HEK293 (cell line): ENCODE data around the gene PRDM11.
A peak's percentile ranks its signal among the peaks of the same experiment; 100 is the strongest.

Experiments
- CTCF ChIA-PET: fragments of 350-600 bp; formaldehyde crosslinking; extraction: SDS; loops from one replicate; lab custom pipeline; 2021; ENCODE audit warnings: antibody characterized with exemption; lab: Yijun Ruan, JAX
- POLR2A ChIA-PET: fragments of 300-600 bp; formaldehyde crosslinking; extraction: SDS; loops from one replicate; lab custom pipeline; 2020; ENCODE audit warnings: antibody characterized with exemption, inconsistent platforms; lab: Yijun Ruan, JAX
- H3K27ac ChIP-seq: fragments of 200-500 bp; sonication (Bioruptor generic); 2 replicates; pipeline ENCODE4 v1.5.1; 2014; ENCODE audit warnings: low read depth, low read length, control low read depth, inconsistent platforms; ENCODE audit errors: extremely low read depth
- H3K36me3 ChIP-seq, 2 experiments: fragments of 200-500 bp in 1 of 2; sonication (Bioruptor generic) in 1 of 2; 1 replicate in 1 of 2; 2 replicates in 1 of 2; pipeline ENCODE4 v1.5.1; 2014 to 2017; ENCODE audit warnings: inconsistent platforms in 2 of 2, low read length in 2 of 2; ENCODE audit not compliant: control insufficient read depth in 2 of 2, insufficient read depth in 1 of 2
- H3K4me1 ChIP-seq: fragments of 200-500 bp; sonication (Bioruptor generic); 2 replicates; pipeline ENCODE4 v1.5.1; 2014; ENCODE audit warnings: mild to moderate bottlenecking, low read length, inconsistent platforms; ENCODE audit not compliant: control insufficient read depth, insufficient read depth
- H3K4me3 ChIP-seq: 2 replicates; pipeline ENCODE4 v1.5.1; 2011; ENCODE audit warnings: low read depth, mild to moderate bottlenecking, control low read depth, low read length, moderate library complexity
- H3K9me3 ChIP-seq: fragments of 200-500 bp; sonication (Bioruptor generic); 2 replicates; pipeline ENCODE4 v1.5.1; 2014; ENCODE audit warnings: low read depth, low read length, inconsistent platforms; ENCODE audit not compliant: control insufficient read depth, insufficient read depth
- SETDB1 ChIP-seq: IDR thresholded peaks from one replicate; pipeline ENCODE4 v1.6.1; 2017; ENCODE audit warnings: mild to moderate bottlenecking, low read length, moderate library complexity, mixed read lengths; ENCODE audit not compliant: insufficient read length
- ZBTB21 ChIP-seq: fragments of 450-650 bp; formaldehyde crosslinking; IDR thresholded peaks from 2 replicates; pipeline ENCODE4 v1.5.1; 2017; ENCODE audit warnings: missing biosample characterization, missing genetic modification characterization
- ZNF175 ChIP-seq: fragments of 450-650 bp; formaldehyde crosslinking; IDR thresholded peaks from 2 replicates; pipeline ENCODE4 v1.5.1; 2016; ENCODE audit warnings: missing biosample characterization, missing genetic modification characterization
- ZNF274 ChIP-seq, 2 experiments: fragments of 200-500 bp in 1 of 2; fragments of 450-650 bp in 1 of 2; sonication (Bioruptor generic) in 1 of 2; formaldehyde crosslinking in 1 of 2; IDR thresholded peaks; 2 replicates each; pipeline versions ENCODE4 v1.5.1 to v1.6.1; 2014 to 2016; ENCODE audit warnings: borderline replicate concordance in 1 of 2, inconsistent platforms in 1 of 2, low read length in 1 of 2, missing biosample characterization in 1 of 2, missing genetic modification characterization in 1 of 2
- ZNF48 ChIP-seq: fragments of 450-650 bp; formaldehyde crosslinking; IDR thresholded peaks from 2 replicates; pipeline ENCODE4 v1.5.1; 2016; ENCODE audit warnings: missing biosample characterization, missing genetic modification characterization
- ZNF548 ChIP-seq: fragments of 450-650 bp; formaldehyde crosslinking; IDR thresholded peaks from 2 replicates; pipeline ENCODE4 v1.5.1; 2016; ENCODE audit warnings: missing biosample characterization, missing genetic modification characterization
- ZNF600 ChIP-seq: fragments of 450-650 bp; formaldehyde crosslinking; IDR thresholded peaks from 2 replicates; pipeline ENCODE4 v1.5.1; 2016; ENCODE audit warnings: missing biosample characterization, missing genetic modification characterization
- ZNF621 ChIP-seq: fragments of 450-650 bp; formaldehyde crosslinking; IDR thresholded peaks from 2 replicates; pipeline ENCODE4 v1.5.1; 2017; ENCODE audit warnings: missing biosample characterization, missing genetic modification characterization
- TF ChIP-seq, protein P1 (sequence below): fragments of 450-650 bp; formaldehyde crosslinking; IDR thresholded peaks from 2 replicates; pipeline ENCODE4; 2016; ENCODE audit warnings: missing biosample characterization, missing genetic modification characterization
- TF ChIP-seq, protein P2 (sequence below): fragments of 450-650 bp; formaldehyde crosslinking; IDR thresholded peaks from 2 replicates; pipeline ENCODE4 v1.5.1; 2016; ENCODE audit warnings: missing biosample characterization, missing genetic modification characterization
- TF ChIP-seq, protein P3 (sequence below): fragments of 450-650 bp; formaldehyde crosslinking; conservative IDR thresholded peaks from 2 replicates; pipeline ENCODE4 v1.5.1; 2016; ENCODE audit warnings: low read depth, missing biosample characterization, missing genetic modification characterization
- TF ChIP-seq, protein P4 (sequence below): fragments of 450-650 bp; formaldehyde crosslinking; IDR thresholded peaks from 2 replicates; pipeline ENCODE4 v1.5.1; 2016; ENCODE audit warnings: missing biosample characterization, missing genetic modification characterization

The PRDM11 gene

DNA sequence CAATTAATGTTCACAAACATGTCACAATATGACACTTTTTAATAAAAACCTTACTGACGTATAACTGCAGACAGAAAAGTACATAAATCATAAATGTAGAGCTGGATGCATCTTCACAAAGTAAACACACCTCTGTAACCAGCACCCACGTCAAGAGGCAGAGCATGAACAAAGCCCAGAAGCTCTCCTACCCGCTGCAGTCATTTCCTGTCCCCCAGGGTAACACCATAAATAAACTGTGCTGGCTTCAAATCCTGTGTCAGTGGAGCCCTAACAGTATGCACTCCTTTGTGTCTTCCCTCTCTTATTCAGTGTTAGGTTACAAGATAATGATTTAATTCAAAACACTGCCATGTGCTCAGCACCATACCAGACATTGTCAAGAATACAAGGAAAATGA lies 134.0 kb downstream of the PRDM11 start:
- Histone ChIP-seq H3K4me3 (no peak overlapping the region), H3K4me1 (no peaks in the 10 kb centered on the region), H3K27ac (no peak overlapping the region), H3K9me3 (no peaks in the 10 kb centered on the region), H3K36me3 (no peaks in the 10 kb centered on the region)
- ChIA-PET CTCF (no interaction called here), POLR2A (no interaction called here)
- TF ChIP-seq ZNF175 (tag by site-specific recombination) = no peak
- peak; percentile 71 for TF ChIP-seq SETDB1

DNA sequence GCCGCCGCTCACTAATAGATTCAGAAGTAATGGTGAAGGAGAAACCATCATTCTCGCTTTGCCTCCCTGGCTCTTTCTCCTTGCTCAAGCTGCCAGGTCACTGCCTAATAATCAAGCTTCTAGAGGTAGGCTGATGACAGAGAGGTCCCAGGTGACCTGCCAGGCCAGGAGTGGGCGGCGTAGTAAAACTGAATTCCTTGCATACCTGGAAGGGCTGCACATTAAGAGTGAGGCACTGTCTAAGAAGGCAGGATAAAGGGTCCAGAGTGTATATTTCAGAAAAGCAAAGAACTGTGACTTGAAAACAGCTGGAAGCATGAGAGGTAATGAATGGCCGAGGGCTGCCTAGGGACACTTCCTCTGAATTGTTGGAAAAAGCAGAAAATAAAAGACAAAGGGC lies 135.6 kb downstream of the PRDM11 start:
- H3K4me1 ChIP-seq = no peaks in the 10 kb centered on the region
- H3K36me3 ChIP-seq = no peaks in the 10 kb centered on the region
- no peak overlapping the region for H3K27ac ChIP-seq
- POLR2A ChIA-PET = no interaction called here
- H3K9me3 ChIP-seq = no peaks in the 10 kb centered on the region
- CTCF ChIA-PET = interaction anchor here (0.6 to 1.6 kb wide), 4 partner anchors 69 to 194 kb away, joined by 4 to 5 read pairs (median 4); no protein-coding TSS in a partner anchor
- H3K4me3 ChIP-seq = no peak overlapping the region
- TF ChIP-seq ZNF48 (tag by site-specific recombination) = no peak
- TF ChIP-seq ZNF600 (tag by site-specific recombination) = no peak
- TF ChIP-seq, protein P1, sequence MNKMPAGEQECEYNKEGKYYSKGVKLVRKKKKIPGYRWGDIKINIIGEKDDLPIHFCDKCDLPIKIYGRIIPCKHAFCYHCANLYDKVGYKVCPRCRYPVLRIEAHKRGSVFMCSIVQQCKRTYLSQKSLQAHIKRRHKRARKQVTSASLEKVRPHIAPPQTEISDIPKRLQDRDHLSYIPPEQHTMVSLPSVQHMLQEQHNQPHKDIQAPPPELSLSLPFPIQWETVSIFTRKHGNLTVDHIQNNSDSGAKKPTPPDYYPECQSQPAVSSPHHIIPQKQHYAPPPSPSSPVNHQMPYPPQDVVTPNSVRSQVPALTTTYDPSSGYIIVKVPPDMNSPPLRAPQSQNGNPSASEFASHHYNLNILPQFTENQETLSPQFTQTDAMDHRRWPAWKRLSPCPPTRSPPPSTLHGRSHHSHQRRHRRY (tag by site-specific recombination) = no peak
- TF ChIP-seq ZNF548 = no peak
- TF ChIP-seq, protein P2, sequence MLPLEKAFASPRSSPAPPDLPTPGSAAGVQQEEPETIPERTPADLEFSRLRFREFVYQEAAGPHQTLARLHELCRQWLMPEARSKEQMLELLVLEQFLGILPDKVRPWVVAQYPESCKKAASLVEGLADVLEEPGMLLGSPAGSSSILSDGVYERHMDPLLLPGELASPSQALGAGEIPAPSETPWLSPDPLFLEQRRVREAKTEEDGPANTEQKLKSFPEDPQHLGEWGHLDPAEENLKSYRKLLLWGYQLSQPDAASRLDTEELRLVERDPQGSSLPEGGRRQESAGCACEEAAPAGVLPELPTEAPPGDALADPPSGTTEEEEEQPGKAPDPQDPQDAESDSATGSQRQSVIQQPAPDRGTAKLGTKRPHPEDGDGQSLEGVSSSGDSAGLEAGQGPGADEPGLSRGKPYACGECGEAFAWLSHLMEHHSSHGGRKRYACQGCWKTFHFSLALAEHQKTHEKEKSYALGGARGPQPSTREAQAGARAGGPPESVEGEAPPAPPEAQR (tag by site-specific recombination) = no peak
- TF ChIP-seq, protein P3, sequence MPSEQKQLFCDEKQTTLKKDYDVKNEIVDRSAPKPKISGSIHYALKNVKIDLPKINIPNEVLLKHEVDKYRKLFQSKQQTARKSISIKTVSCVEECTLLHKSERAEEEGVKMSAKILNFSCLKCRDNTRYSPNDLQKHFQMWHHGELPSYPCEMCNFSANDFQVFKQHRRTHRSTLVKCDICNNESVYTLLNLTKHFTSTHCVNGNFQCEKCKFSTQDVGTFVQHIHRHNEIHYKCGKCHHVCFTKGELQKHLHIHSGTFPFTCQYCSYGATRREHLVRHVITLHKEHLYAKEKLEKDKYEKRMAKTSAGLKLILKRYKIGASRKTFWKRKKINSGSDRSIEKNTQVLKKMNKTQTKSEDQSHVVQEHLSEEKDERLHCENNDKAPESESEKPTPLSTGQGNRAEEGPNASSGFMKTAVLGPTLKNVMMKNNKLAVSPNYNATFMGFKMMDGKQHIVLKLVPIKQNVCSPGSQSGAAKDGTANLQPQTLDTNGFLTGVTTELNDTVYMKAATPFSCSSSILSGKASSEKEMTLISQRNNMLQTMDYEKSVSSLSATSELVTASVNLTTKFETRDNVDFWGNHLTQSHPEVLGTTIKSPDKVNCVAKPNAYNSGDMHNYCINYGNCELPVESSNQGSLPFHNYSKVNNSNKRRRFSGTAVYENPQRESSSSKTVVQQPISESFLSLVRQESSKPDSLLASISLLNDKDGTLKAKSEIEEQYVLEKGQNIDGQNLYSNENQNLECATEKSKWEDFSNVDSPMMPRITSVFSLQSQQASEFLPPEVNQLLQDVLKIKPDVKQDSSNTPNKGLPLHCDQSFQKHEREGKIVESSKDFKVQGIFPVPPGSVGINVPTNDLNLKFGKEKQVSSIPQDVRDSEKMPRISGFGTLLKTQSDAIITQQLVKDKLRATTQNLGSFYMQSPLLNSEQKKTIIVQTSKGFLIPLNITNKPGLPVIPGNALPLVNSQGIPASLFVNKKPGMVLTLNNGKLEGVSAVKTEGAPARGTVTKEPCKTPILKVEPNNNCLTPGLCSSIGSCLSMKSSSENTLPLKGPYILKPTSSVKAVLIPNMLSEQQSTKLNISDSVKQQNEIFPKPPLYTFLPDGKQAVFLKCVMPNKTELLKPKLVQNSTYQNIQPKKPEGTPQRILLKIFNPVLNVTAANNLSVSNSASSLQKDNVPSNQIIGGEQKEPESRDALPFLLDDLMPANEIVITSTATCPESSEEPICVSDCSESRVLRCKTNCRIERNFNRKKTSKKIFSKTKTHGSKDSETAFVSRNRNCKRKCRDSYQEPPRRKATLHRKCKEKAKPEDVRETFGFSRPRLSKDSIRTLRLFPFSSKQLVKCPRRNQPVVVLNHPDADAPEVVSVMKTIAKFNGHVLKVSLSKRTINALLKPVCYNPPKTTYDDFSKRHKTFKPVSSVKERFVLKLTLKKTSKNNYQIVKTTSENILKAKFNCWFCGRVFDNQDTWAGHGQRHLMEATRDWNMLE (tag by site-specific recombination) = no peak
- TF ChIP-seq, protein P4, sequence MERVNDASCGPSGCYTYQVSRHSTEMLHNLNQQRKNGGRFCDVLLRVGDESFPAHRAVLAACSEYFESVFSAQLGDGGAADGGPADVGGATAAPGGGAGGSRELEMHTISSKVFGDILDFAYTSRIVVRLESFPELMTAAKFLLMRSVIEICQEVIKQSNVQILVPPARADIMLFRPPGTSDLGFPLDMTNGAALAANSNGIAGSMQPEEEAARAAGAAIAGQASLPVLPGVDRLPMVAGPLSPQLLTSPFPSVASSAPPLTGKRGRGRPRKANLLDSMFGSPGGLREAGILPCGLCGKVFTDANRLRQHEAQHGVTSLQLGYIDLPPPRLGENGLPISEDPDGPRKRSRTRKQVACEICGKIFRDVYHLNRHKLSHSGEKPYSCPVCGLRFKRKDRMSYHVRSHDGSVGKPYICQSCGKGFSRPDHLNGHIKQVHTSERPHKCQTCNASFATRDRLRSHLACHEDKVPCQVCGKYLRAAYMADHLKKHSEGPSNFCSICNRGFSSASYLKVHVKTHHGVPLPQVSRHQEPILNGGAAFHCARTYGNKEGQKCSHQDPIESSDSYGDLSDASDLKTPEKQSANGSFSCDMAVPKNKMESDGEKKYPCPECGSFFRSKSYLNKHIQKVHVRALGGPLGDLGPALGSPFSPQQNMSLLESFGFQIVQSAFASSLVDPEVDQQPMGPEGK = no peak
- TF ChIP-seq ZBTB21 (tag by site-specific recombination) = no peak
- TF ChIP-seq ZNF621 (tag by site-specific recombination) = no peak
- no peak for TF ChIP-seq ZNF274 (IDR thresholded peaks at IDR 0.05; ENCODE audit: low read length)
- TF ChIP-seq ZNF274 (tag by site-specific recombination; IDR thresholded peaks at IDR 0.05; ENCODE audit: borderline replicate concordance) = no peak
